ENCODE results near the gene NRAP.

NRAP gene

GRCh38 chr10:113605268-113605978 lies 58.4 kb downstream of the NRAP start:
- no peak for DNase-seq

GRCh38 chr10:113604572-113604971 lies 59.3 kb downstream of the NRAP start:
- DNase-seq: no peak

DNA sequence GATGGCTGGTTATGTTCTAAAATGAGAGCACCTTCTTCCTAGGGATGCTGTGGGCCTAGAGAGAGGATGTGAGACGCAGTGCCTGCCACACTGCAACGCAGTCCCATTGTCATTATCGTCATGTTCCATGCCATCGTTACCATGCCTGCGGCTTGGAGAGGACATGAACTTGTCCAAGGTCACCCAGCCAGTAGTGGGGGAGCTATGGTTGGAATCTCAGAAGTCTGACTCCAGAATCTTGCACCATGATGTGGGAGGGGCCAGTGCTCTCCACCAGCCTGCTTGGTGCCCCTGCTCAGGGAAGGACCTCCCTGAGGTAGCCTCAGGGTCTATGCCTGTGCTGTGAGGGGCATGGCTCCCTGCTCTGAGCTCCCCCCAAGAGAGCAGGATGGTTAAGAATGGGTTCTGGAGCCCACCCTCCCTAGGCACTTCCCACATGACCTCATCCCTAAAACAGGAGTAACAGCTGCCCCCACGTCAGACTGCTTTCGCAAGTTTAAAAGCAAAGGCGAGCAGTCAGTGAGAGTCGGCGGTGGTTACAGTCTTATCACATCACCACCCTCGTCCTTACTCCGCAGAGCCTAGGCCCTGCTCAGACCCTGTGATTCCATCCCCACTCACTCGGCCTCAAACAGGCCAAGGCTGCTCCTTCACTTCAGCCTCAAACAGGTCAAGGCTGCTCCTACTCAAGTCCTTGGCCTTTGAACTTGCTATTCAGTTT lies 60.6 kb downstream of the NRAP start:
- no peak for DNase-seq

DNA sequence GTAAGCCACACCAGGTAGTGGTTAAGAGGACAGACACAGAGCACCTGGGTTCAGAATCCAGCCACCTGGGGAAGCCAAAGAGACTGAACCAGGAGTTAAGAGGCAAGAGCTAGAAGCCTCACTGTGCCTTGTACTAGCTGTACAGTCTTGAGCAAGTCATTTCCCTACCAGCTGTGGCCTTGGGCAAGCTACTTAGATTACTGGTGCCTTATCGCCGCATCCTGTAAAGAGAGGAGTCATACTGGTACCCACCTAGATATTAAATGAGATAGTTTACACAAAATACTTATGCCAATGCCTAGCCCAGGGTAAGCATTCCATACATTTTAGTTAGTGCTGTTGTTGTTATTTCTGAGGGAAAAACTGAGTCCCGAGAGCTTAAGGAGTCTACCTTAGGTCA lies 63.3 kb downstream of the NRAP start:
- no peak for DNase-seq

- no peak for DNase-seq
These were observed 69.2 kb downstream of the NRAP start for GRCh38 chr10:113594652-113595051.

GRCh38 chr10:113592380-113592779 lies 71.5 kb downstream of the NRAP start:
- DNase-seq: no peak

- DNase-seq: no peak
These were observed 73.3 kb downstream of the NRAP start for GRCh38 chr10:113590581-113590980.

- no peak for DNase-seq
These were observed 74.6 kb downstream of the NRAP start for GRCh38 chr10:113589201-113589770.

GRCh38 chr10:113585949-113586348 lies 77.9 kb downstream of the NRAP start:
- DNase-seq: no peak

DNA sequence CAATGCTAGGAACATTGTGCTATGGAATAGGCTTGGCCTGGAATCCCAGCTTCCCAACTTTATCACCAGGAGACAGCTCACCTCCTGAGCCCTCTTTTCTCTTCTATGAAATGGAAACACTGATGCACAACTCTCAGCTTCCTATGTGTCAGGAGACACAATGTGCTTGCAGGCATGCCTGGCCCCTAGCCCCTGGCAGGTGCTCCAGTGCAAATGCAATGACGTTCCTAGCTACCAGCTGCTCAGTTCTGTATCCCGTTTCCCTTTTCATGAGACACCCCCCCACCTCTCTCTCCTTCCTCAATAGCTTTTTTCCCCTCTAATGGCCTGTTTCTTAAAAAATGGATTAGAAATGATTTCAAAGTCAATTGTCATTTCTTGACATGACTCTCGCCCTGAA lies 80.3 kb downstream of the NRAP start:
- DNase-seq: no peak

GRCh38 chr10:113581092-113581491 lies 82.7 kb downstream of the NRAP start:
- no peak for DNase-seq

DNA sequence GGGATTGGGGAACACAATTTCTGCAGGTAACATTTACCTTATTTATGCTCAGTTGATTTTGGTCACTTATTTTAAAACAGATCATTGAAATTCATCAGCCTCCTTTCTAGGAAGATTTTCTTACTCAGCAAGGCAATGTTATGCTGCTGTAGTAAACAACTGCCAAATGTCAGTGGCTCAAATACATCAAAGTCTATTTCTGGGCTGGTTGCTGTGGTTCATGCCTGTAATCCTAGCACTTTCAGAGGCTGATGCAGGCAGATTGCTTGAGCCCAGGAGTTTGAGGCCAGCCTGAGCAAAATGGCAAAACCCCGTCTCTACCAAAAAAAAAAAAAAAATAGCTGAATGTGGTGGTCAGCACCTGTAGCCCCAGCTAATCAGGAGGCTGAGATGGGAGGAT lies 85.1 kb downstream of the NRAP start:
- no peak for DNase-seq

DNA sequence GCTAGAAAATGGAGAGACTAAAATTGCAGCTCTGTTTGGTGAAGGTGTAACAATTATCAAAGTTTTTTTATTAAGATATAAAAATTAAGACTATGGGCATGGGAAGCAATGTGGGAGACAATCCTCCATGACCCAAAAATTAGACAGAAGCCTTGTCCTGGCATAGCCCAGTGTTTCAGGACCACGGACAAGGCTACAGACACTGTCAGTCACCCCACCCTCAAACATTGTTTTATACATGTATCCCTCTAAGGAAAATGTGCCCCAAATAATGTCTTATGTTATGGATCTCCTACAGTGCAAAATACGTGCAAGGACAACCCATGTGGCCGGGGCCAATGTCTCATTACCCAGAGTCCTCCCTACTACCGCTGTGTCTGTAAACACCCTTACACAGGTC lies 87.0 kb downstream of the NRAP start:
- DNase-seq: no peak

DNA sequence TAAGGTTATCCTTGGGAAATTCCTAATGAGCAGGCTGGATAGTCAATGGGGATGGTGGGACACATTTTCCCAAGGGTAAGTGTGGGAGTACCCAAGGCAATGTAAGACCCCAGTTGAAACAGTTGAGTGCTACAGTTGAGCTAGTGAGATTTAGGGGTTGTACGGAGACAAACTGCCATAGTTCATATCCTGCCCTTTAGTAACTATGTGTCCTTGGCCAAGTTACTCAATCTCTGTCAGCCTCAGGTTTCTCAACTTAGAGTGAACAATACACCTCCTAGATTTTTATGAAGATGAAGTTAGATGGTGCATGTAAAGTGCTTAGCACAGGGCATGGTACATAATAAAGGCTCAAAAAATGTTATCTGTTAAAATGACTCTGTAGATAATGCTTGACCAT lies 90.5 kb downstream of the NRAP start:
- no peak for DNase-seq

DNA sequence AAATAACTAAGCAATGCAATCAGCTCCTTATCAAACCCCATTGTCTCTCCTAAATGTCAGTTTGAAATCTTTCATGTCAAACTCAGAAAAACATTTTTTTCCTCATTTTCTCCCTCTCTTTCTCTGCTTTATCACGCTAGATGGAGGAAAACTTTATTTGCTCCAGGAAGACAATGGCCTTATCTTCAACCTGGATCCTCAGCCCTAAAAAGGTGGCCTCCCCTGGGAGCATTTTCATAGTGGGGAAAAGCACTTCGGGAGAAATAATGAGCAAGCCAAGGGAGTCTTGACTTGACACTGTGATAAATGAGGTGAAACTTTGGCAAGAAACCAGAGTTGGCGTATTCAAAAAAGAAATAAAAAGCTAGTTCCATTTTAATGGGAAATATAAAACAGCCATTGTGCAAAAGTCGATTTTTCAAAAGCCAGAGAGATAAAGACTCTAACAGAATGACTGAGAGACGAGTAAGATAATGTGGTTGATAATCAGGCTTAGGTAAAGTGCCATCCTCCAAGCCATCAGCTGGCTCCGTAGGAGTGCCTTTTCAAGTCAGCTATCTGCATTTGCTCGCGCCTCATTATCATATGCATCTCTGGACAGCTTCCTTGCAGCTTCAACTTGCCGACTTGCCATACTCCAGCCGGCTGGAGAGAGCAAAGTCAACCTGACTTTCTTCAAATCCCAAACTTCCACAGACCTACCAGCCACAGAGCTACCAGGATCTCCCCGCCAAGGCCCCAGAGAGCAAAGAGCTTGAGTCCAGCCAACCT lies 91.1 kb downstream of the NRAP start:
- DNase-seq: no peak

- no peak for DNase-seq
These were observed 94.3 kb downstream of the NRAP start for GRCh38 chr10:113569576-113569975.

DNA sequence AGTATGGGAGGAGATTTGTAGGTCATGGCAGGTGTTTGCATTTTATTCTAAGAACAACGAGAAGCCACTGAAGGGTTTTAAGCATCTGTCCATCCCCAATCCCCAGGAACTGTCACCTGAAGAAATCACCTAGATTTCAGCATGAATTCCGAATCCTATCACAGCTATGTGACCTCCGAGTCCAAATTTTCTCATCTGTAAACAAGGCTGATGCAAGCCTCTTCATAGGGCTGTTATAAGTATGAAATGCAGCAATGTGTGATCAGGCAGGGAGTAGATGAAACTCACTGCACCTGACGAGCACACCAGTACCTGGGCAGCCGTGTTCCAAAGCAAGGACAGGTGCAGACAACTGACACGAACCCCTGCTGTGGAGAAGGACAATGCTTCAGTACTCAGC lies 97.0 kb downstream of the NRAP start:
- DNase-seq: no peak

- no peak for DNase-seq
These were observed 98.5 kb downstream of the NRAP start for GRCh38 chr10:113565364-113565763.

- peak; percentile 39 for DNase-seq
These were observed 100.3 kb downstream of the NRAP start for GRCh38 chr10:113563306-113564088.

DNA sequence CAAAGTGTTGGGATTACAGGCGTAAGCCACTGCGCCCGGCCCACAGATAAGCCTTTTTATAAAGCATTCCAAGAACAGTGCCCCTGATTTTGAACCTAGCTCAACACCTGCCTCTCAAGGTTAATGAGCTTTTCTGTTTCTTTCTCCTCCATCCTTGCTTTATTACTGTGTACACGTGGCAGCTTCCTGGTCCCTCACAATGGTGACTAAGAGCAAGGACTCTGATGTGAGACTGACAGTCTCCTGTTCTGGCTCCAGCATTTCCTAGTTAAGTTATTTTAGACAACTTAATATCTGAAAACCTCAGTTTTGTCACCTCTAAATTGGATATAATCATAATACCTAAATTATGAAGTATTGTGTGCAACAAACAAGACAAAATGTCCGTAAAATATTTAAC lies 101.1 kb downstream of the NRAP start:
- DNase-seq: no peak

GRCh38 chr10:113562069-113562468 lies 101.8 kb downstream of the NRAP start:
- no peak for DNase-seq

GRCh38 chr10:113561214-113561613 lies 102.6 kb downstream of the NRAP start:
- no peak for DNase-seq

GRCh38 chr10:113560071-113560470 lies 103.8 kb downstream of the NRAP start:
- DNase-seq: no peak
